BLaER1 treated with 17β-estradiol and CSF1 and Interleukin-3, amounts not matched to agents 10 nM and 100 nM (cell line): ENCODE data around the gene SKIDA1.

ENCODE experiments used
- H3K27ac ChIP-seq, 11 experiments: shearing (Covaris generic); formaldehyde crosslinking; 2 replicates each; pipeline ENCODE4 v1.8.1; 2022
- H3K27me3 ChIP-seq, 11 experiments: shearing (Covaris generic); formaldehyde crosslinking; 2 replicates each; pipeline ENCODE4 v1.8.1; 2022
- H3K36me3 ChIP-seq, 11 experiments: shearing (Covaris generic); formaldehyde crosslinking; 2 replicates each; pipeline ENCODE4 v1.8.1; 2022
- H3K4me1 ChIP-seq, 10 experiments: shearing (Covaris generic); formaldehyde crosslinking; 2 replicates each; pipeline ENCODE4 v1.8.1; 2022
- H3K4me2 ChIP-seq, 11 experiments: shearing (Covaris generic); formaldehyde crosslinking; 2 replicates each; pipeline ENCODE4 v1.8.1; 2022
- H3K4me3 ChIP-seq, 10 experiments: shearing (Covaris generic); formaldehyde crosslinking; 2 replicates each; pipeline ENCODE4 v1.8.1; 2022
- H3K9ac ChIP-seq, 11 experiments: shearing (Covaris generic); formaldehyde crosslinking; 2 replicates each; pipeline ENCODE4 v1.8.1; 2022
- H3K9me3 ChIP-seq, 11 experiments: shearing (Covaris generic); formaldehyde crosslinking; replicated peaks in 1 of 11; 2 replicates each; pipeline ENCODE4 v1.8.1; 2022
- H4K20me1 ChIP-seq, 11 experiments: shearing (Covaris generic); formaldehyde crosslinking; 2 replicates each; pipeline ENCODE4 v1.8.1; 2022
- Cebpa-rat ChIP-seq, 11 experiments: shearing (Covaris generic); IDR thresholded peaks; 2 replicates each; pipeline ENCODE4 v1.8.1; 2022

The SKIDA1 gene

DNA sequence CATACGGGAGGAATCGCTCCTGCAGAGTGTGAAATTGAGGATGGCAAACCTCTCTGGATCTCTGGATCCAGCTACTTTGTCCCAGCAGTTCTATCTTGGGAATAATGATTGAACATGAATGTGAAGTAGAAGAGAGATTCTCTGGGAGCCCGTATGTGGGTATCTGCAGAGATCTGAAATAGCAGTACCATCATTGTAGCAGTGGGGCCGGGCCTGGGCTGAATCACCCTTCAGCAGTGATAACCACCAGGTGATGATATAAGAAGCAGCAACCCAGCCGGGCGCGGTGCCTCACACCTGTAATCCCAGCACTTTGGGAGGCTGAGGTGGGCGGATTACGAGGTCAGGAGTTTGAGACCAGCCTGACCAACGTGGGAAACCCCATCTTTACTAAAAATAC lies 51.9 kb downstream of the SKIDA1 start:
- Histone ChIP-seq H4K20me1 (no peaks in the 10 kb centered on the region), H3K27ac (no peak overlapping the region), H3K4me1 (no peaks in the 10 kb centered on the region), H3K27me3 (no peaks in the 10 kb centered on the region), H3K36me3 (no peaks in the 10 kb centered on the region), H3K9me3 (no peaks in the 10 kb centered on the region), H3K4me2 (no peak overlapping the region), H3K9ac (no peak overlapping the region), H3K4me3 (no peak overlapping the region)
- no peak for TF ChIP-seq Cebpa-rat (IDR thresholded peaks at IDR 0.05)

DNA sequence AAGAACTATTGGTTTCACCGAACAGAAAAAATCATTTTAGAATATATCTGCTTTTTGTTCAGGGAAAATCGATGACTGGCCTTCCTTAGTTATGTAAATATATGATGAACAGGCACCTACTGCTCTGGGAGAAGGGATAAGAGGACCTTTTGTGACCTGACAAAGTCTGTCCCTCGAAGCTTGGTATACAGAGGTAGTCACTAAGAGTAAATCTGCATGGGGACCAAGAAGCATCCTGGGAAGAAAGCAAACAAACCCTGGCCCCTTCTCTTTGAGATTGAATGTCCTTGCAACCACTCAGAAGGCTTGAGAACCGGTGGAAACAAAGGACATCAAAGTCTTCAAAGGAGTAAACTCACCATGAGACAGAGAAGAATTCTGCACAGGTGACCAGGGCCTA lies 52.3 kb downstream of the SKIDA1 start:
- no peak overlapping the region for H3K4me2 ChIP-seq
- no peaks in the 10 kb centered on the region for H3K4me1 ChIP-seq
- H3K4me3 ChIP-seq = no peak overlapping the region
- H3K36me3 ChIP-seq = no peaks in the 10 kb centered on the region
- TF ChIP-seq Cebpa-rat (IDR thresholded peaks at IDR 0.05) = no peak
- no peaks in the 10 kb centered on the region for H3K9me3 ChIP-seq
- no peak overlapping the region for H3K27ac ChIP-seq
- no peaks in the 10 kb centered on the region for H3K27me3 ChIP-seq
- H3K9ac ChIP-seq = no peak overlapping the region
- no peaks in the 10 kb centered on the region for H4K20me1 ChIP-seq

DNA sequence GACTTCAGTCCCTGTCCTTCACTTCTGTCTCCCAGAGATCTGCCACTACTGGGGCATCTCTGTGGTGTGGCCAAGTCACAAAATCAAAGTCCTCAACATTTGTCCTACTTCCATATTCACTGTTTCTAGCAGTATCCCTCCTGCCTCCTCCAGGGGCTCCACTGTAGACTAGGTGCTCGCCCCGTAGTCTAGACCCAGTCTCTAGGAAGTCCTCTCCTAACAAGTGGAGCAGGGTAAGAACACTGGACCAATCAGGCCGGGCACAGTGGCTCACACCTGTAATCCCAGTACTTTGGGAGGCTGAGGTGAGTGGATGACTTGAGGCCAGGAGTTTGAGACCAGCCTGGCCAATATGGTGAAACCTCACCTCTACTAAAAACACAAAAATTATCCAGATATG lies 57.4 kb downstream of the SKIDA1 start:
- Histone ChIP-seq H3K36me3 (no peaks in the 10 kb centered on the region), H3K27me3 (no peaks in the 10 kb centered on the region), H4K20me1 (no peaks in the 10 kb centered on the region), H3K4me2 (no peak overlapping the region), H3K27ac (no peak overlapping the region), H3K4me3 (no peak overlapping the region), H3K4me1 (no peaks in the 10 kb centered on the region), H3K9ac (no peak overlapping the region), H3K9me3 (no peaks in the 10 kb centered on the region)
- TF ChIP-seq Cebpa-rat (IDR thresholded peaks at IDR 0.05) = no peak

DNA sequence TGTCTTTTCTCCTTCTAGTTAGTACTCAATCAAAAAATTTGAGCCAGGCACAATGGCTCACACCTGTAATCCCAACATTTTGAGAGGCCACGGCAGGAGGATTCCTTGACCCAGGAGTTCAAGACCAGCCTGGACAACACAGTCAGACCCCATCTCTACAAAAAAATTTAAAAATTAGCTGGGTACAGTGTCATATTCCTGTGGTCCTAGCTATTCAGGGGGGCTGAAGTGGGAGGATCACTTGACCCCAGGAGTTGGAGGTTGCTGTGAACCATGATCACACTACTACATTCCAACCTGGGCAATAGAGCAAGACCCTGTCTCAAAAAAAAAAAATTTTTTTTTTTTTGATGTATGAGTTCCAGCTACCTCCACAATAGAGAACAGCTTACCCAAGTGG lies 57.8 kb downstream of the SKIDA1 start:
- Histone ChIP-seq H4K20me1 (no peaks in the 10 kb centered on the region), H3K9ac (no peak overlapping the region), H3K27ac (no peak overlapping the region), H3K36me3 (no peaks in the 10 kb centered on the region), H3K4me1 (no peaks in the 10 kb centered on the region), H3K27me3 (no peaks in the 10 kb centered on the region), H3K4me2 (no peak overlapping the region), H3K9me3 (no peaks in the 10 kb centered on the region), H3K4me3 (no peak overlapping the region)
- TF ChIP-seq Cebpa-rat (IDR thresholded peaks at IDR 0.05) = no peak

DNA sequence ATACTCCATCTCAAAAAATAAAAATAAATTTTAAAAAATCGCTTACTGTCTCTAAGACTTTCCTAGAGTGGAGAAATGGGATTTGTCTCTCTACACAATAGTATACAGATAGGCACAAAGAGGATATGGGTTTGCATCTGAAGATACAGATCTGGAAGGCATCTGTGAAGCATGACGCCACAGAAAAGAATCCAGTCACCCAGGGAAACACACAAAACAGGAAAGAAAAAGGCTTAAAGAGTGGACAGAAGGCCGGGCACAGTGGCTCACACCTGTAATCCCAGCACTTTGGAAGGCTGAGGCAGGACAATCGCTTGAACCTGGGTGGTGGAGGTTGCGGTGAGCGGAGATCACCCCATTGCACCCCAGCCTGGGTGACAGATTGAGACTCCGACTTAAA lies 61.3 kb downstream of the SKIDA1 start:
- H3K27me3 ChIP-seq = no peaks in the 10 kb centered on the region
- no peaks in the 10 kb centered on the region for H4K20me1 ChIP-seq
- no peak for TF ChIP-seq Cebpa-rat (IDR thresholded peaks at IDR 0.05)
- H3K4me1 ChIP-seq = no peaks in the 10 kb centered on the region
- H3K9ac ChIP-seq = no peak overlapping the region
- no peak overlapping the region for H3K4me2 ChIP-seq
- H3K36me3 ChIP-seq = no peaks in the 10 kb centered on the region
- H3K4me3 ChIP-seq = no peak overlapping the region
- H3K9me3 ChIP-seq = peaks cover 0 to 4% (median 0%) of the 10 kb centered on the region in 11 experiments; a peak in 1 of 22 replicates
- no peak overlapping the region for H3K27ac ChIP-seq
